Loucy (cell line): ENCODE data around the gene GORAB.

Source experiments
- H2AFZ ChIP-seq: fragments of 200-600 bp; sonication (generic); 2 replicates; pipeline ENCODE4 v1.6.0; 2016; ENCODE audit warnings: antibody characterized with exemption, mild to moderate bottlenecking, low read length, moderate library complexity
- H3F3A ChIP-seq: fragments of 200-600 bp; 2 replicates; pipeline ENCODE4 v1.6.0; 2016; ENCODE audit warnings: antibody characterized with exemption, low read depth, mild to moderate bottlenecking
- H3K27me3 ChIP-seq: fragments of 200-600 bp; sonication (generic); 2 replicates; pipeline ENCODE4 v1.6.1; 2014; ENCODE audit warnings: low read length, mild to moderate bottlenecking; ENCODE audit not compliant: insufficient read depth, poor library complexity, severe bottlenecking
- H3K36me3 ChIP-seq: fragments of 200-600 bp; sonication (generic); 2 replicates; pipeline ENCODE4 v1.6.1; 2016; ENCODE audit warnings: low read length; ENCODE audit not compliant: insufficient read depth
- H3K4me1 ChIP-seq: fragments of 200-600 bp; sonication (generic); 2 replicates; pipeline ENCODE4 v1.5.1; 2014; ENCODE audit warnings: low read length, mild to moderate bottlenecking; ENCODE audit not compliant: insufficient read depth, poor library complexity, severe bottlenecking
- H3K4me2 ChIP-seq: fragments of 200-600 bp; sonication (generic); 2 replicates; pipeline ENCODE4 v1.6.0; 2014; ENCODE audit warnings: antibody characterized with exemption, low read length, low read depth, mild to moderate bottlenecking; ENCODE audit not compliant: poor library complexity, severe bottlenecking
- H3K4me3 ChIP-seq: fragments of 200-600 bp; sonication (generic); 2 replicates; pipeline ENCODE4 v1.5.1; 2014; ENCODE audit warnings: low read length, mild to moderate bottlenecking, mixed read lengths; ENCODE audit not compliant: poor library complexity, severe bottlenecking
- H3K79me2 ChIP-seq: fragments of 200-600 bp; sonication (generic); 2 replicates; pipeline ENCODE4 v1.6.1; 2014; ENCODE audit warnings: low read length; ENCODE audit not compliant: insufficient read depth
- H3K9ac ChIP-seq: fragments of 200-600 bp; sonication (generic); 2 replicates; pipeline ENCODE4 v1.6.0; 2014; ENCODE audit warnings: mild to moderate bottlenecking, low read depth, low read length, moderate library complexity; ENCODE audit not compliant: poor library complexity, severe bottlenecking
- H3K9me2 ChIP-seq: fragments of 200-600 bp; sonication (generic); replicated peaks from 2 replicates; pipeline ENCODE4 v1.6.1; 2016; ENCODE audit warnings: low read depth, low read length, mixed read lengths
- H3K9me3 ChIP-seq: fragments of 200-600 bp; sonication (generic); 2 replicates; pipeline ENCODE4 v1.6.1; 2014; ENCODE audit warnings: mild to moderate bottlenecking, antibody characterized with exemption, low read length, low read depth; ENCODE audit not compliant: insufficient read depth
- H4K20me1 ChIP-seq: fragments of 200-600 bp; sonication (generic); 2 replicates; pipeline ENCODE4 v1.6.0; 2014; ENCODE audit warnings: antibody characterized with exemption, low read length, mild to moderate bottlenecking; ENCODE audit not compliant: insufficient read depth, poor library complexity, severe bottlenecking
- EZH2phosphoT487 ChIP-seq: fragments of 200-600 bp; IDR thresholded peaks from 2 replicates; pipeline ENCODE4 v1.6.1; 2018; ENCODE audit warnings: antibody characterized with exemption, mild to moderate bottlenecking, moderate library complexity, borderline replicate concordance
- TF ChIP-seq, protein P1 (sequence below): fragments of 200-600 bp; sonication (generic); conservative IDR thresholded peaks from 2 replicates; pipeline ENCODE4 v1.5.1; 2014; ENCODE audit warnings: mild to moderate bottlenecking, antibody characterized with exemption, low read length

Gene GORAB

DNA sequence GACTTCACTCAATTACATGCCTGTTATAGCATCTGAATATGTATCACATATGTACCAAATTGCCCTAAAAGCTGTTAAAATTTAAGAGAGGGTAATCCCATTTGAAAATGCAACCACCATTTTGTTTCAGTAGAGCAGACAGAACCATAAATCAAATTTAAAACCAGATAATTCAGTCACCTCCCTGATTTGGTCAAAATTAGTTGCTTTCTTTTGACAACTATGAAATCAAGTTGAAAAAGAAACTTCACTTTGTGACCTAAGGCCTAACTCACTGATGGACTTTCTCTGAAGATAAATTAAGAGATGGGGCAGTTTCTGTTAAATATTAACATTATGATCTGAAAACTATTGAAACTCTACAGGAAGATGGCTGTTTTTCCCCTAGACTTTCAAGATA lies 6.7 kb downstream of the GORAB start:
- Histone ChIP-seq H3K4me2 (no peak overlapping the region), H3K9me2 (no peaks in the 10 kb centered on the region), H3K4me3 (no peak overlapping the region), H3F3A (no peaks in the 10 kb centered on the region), H3K27me3 (no peaks in the 10 kb centered on the region), H3K9ac (no peak overlapping the region), H3K79me2 (peaks cover 41% of the 10 kb centered on the region), H3K4me1 (peaks cover 28% of the 10 kb centered on the region), H3K9me3 (no peaks in the 10 kb centered on the region), H4K20me1 (peaks cover 10% of the 10 kb centered on the region), H3K36me3 (peaks cover 32% of the 10 kb centered on the region; the same call in 1 of the 2 replicates), H2AFZ (no peak overlapping the region)
- TF ChIP-seq, protein P1, sequence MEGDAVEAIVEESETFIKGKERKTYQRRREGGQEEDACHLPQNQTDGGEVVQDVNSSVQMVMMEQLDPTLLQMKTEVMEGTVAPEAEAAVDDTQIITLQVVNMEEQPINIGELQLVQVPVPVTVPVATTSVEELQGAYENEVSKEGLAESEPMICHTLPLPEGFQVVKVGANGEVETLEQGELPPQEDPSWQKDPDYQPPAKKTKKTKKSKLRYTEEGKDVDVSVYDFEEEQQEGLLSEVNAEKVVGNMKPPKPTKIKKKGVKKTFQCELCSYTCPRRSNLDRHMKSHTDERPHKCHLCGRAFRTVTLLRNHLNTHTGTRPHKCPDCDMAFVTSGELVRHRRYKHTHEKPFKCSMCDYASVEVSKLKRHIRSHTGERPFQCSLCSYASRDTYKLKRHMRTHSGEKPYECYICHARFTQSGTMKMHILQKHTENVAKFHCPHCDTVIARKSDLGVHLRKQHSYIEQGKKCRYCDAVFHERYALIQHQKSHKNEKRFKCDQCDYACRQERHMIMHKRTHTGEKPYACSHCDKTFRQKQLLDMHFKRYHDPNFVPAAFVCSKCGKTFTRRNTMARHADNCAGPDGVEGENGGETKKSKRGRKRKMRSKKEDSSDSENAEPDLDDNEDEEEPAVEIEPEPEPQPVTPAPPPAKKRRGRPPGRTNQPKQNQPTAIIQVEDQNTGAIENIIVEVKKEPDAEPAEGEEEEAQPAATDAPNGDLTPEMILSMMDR: no peak
- no peak for TF ChIP-seq EZH2phosphoT487

DNA sequence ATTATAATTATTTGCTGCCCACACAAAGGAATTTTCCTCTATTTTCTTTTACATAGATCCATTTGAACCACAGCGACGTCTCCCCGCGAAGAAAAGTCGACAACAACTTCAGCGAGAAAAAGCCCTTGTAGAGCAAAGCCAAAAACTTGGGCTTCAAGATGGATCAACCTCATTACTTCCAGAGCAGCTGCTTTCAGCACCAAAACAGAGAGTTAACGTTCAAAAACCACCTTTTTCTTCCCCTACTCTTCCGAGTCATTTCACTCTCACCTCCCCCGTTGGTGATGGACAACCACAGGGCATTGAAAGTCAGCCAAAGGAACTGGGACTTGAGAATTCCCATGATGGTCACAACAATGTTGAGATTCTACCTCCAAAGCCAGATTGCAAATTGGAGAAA lies 7.2 kb downstream of the GORAB start:
- no peak overlapping the region for H3K4me2 ChIP-seq
- no peaks in the 10 kb centered on the region for H3F3A ChIP-seq
- peaks cover 33% of the 10 kb centered on the region; the same call in 1 of the 2 replicates for H3K36me3 ChIP-seq

DNA sequence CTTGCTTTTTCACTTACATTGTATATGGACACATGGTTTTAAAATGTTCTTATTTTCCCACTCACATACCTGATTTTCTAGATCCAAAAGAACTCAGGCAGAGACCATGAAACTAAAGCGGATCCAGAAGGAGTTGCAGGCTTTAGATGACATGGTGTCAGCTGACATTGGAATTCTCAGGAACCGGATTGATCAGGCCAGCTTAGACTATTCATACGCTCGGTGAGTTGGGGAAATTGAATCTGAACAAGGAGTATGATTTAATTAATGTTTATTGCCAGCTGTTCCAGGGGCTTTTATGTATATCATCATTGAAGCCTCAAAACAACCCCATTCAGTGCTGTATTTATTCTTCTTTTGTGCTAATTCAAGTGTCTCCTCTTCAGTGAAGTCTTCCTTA lies 12.7 kb downstream of the GORAB start:
- no peak for TF ChIP-seq EZH2phosphoT487
- TF ChIP-seq, protein P1: no peak
- H3K27me3 ChIP-seq: no peaks in the 10 kb centered on the region
- no peaks in the 10 kb centered on the region for H3K79me2 ChIP-seq
- H3K36me3 ChIP-seq: peaks cover 73% of the 10 kb centered on the region
- no peak overlapping the region for H2AFZ ChIP-seq
- H3K9me3 ChIP-seq: no peaks in the 10 kb centered on the region
- H3K9me2 ChIP-seq: no peaks in the 10 kb centered on the region
- H4K20me1 ChIP-seq: no peaks in the 10 kb centered on the region
- H3K4me2 ChIP-seq: no peak overlapping the region
- H3K4me1 ChIP-seq: no peaks in the 10 kb centered on the region
- no peak overlapping the region for H3K4me3 ChIP-seq
- no peaks in the 10 kb centered on the region for H3F3A ChIP-seq
- no peak overlapping the region for H3K9ac ChIP-seq

More for the DNA sequence above, 7.2 kb downstream of the GORAB start:
- Histone ChIP-seq H2AFZ (no peak overlapping the region), H3K4me3 (no peak overlapping the region), H3K4me1 (peaks cover 23% of the 10 kb centered on the region), H4K20me1 (peaks cover 10% of the 10 kb centered on the region), H3K79me2 (peaks cover 36% of the 10 kb centered on the region), H3K27me3 (no peaks in the 10 kb centered on the region), H3K9ac (no peak overlapping the region), H3K9me3 (no peaks in the 10 kb centered on the region), H3K9me2 (no peaks in the 10 kb centered on the region)
- TF ChIP-seq, protein P1: no peak
- TF ChIP-seq EZH2phosphoT487: no peak
